ENCODE data around the gene CRTC1.

CRTC1 gene

GRCh38 chr19:18745931-18746330 is 62.5 kb downstream of the CRTC1 start:
- DNase-seq (ENCODE audit: low read depth in 3 of 3) = no peak

DNA sequence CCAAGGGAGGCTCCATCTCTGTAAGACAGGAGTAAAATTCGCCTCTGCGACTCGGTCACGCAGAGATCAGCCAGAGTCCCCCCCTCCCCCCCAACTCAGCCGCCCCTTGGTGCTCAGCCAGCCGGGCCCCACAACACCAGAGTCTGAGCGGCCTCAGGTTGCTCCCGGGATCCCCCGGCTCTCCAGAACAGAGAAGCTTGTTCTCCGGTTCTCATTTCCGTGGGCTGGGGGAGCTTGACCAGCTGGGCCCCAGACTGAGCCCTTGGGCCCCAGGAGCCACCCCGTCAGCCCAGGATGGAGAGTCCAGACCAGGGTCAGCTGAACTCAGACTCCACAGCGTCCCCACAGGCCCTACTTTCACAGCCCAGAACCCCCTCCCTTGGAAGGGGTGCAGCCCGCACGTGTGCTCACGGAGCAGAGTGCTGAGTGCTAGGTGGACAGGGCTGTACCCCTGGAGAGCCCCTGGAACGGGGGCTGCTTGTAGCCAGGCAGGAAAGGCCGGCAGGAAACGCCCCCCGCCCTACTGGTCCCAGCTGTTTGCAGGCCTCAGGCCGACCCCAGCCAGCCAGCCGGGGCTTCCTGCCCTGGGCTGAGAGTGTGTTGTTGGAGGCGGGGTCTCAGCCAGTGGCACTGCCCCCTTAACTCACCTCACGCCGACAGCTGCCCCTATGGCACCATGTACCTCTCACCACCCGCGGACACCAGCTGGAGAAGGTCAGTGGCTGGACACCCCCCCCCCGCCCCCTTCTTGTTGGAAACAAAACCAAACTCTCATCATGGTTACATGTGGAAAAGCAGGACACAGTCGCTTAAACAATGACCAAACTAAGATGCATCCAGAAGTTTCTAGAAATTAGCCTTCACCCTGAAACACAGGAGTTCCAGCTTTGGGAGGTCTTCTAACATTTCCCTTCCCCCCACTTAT is 63.2 kb downstream of the CRTC1 start:
- DNase-seq (ENCODE audit: low read depth in 3 of 3) = no peak

DNA sequence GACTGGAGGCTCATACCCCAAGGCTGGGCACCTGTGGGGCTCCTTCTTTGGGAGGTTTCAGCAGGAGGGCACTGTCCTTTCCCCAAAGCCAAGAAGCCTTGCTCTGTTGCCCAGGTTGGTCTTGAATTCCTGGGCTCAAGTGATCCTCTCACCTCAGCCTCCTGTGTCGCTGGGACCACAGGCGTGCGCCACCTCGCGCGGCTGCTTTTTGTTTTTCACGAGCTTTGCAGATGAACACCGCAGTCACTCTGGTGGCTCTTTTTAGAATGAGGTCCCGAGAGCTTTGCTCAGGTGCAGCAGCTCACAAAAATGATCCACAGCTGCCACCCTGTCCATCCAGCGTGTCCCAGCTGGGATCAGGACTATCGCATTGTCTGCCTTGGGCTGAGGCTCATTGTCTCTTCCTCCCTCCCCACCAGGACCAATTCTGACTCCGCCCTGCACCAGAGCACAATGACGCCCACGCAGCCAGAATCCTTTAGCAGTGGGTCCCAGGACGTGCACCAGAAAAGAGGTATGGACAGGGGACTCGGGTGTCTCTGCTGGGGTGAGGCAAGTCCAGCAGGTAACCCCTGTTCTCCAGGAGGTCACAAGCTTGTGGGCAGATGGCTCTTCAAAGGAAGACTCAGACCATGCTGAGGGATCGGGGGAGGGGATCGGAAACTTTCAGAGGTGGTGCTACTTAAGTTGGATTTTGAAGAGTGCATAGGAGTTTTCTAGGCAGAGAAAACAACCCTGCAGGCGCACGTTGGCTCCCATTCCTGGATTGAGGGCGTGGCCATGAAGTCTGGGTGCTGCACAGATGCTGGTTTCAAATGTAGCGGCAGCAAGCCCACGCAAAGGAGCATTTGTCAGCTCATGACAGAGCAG is 66.1 kb downstream of the CRTC1 start:
- DNase-seq (ENCODE audit: low read depth in 3 of 3) = no peak

- DNase-seq (ENCODE audit: low read depth in 3 of 3) = no peak
These were observed 67.0 kb downstream of the CRTC1 start for GRCh38 chr19:18750295-18750970.

DNA sequence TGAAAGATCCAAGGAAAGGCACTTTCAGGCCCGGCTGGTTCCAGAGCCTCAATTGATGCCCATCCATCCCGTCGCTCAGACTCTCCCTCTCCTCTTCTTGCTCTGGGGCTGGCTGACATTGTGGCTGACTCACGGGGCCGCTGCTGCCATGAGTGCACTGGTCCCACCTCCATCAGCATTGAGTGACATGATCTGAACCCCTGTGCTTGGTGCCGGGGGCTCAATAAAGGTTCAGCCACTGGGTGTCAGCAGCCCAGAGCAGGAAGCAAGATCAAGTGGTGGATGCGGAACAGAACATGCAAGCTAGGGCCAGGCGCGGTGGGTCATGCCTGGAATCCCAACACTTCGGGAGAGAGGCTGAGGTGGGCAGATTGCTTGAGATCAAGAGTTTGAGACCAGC is 68.1 kb downstream of the CRTC1 start:
- no peak for DNase-seq (ENCODE audit: low read depth in 3 of 3)

GRCh38 chr19:18754501-18754900 is 71.0 kb downstream of the CRTC1 start:
- DNase-seq (ENCODE audit: low read depth in 3 of 3) = no peak

GRCh38 chr19:18756896-18757295 is 73.4 kb downstream of the CRTC1 start:
- DNase-seq (ENCODE audit: low read depth in 3 of 3) = no peak

- no peak for DNase-seq (ENCODE audit: low read depth in 3 of 3)
These were observed 76.0 kb downstream of the CRTC1 start for GRCh38 chr19:18759304-18759994.

- DNase-seq (ENCODE audit: low read depth in 3 of 3) = no peak
These were observed 76.5 kb downstream of the CRTC1 start for GRCh38 chr19:18759995-18760426.

- DNase-seq (ENCODE audit: low read depth in 3 of 3) = no peak
These were observed 77.2 kb downstream of the CRTC1 start for GRCh38 chr19:18760440-18761383.

- no peak for DNase-seq (ENCODE audit: low read depth in 3 of 3)
These were observed 78.1 kb downstream of the CRTC1 start for GRCh38 chr19:18761531-18762110.

- DNase-seq (ENCODE audit: low read depth in 3 of 3) = no peak
These were observed 78.9 kb downstream of the CRTC1 start for GRCh38 chr19:18762125-18763023.

DNA sequence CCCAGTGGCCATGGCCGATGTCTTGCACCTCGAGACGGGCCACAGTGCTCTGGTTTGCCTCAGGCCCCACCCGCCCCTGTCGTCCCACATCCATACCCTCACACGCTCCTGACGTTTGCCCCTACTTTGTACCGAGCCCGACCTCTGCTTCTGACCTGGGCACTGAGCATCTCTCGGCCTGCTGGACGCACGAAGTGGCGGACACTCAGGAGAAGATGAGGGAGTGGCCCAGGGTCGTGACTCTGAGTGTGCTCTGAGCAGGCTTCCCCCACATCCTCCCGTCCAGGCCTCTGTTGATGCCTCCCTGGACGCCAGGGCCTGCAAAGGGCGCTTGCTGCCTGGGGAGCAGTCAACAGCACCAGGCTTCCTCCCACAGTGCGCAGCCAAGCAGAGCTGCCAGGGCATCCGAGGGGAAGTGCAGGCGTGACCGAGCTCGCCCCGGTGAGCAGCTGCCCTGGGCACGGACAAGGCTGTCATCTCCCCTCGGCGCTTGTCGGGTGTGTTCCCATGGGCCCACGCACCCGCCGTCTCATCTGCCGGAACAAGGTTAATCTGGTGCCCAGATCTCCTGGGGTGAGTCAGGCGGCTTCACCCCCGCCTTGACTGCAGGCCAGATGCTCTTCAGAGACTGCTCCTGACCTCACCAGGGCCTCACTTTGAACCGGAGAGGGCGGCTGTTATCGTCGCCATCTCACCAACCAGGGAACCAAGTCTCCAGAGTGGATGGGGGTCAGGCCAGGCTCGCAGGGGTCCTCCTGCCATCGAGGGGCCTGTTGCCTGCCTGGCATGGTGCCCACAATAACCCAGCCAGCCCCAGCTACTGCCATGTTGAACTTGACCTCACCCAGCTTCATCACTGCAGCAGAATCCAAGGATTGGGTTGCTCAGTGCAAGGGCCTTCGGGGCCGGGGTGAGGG is 80.5 kb downstream of the CRTC1 start:
- DNase-seq (ENCODE audit: low read depth in 3 of 3) = no peak

DNA sequence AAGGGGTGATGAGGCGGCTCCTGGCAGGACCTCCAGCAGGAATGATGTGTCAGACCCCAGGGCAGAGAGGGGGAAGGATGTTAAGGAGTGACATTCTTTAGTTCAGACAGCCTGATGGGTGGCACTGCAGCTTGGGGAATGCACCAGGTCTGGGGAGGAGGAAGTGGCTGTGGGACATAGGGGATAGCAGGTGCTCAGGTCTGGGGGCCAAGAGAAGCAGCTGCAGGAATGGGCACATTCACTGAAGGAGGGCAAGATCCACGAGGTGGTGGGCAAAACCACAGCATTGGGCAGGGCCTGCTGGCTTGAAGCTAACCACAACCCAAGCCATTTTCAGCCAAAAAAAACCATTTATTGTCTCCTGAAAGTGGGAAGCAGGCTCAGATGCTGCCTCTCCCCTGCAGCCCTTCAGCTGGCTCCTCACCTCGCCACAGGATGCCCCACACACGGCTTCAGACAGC is 81.1 kb downstream of the CRTC1 start:
- no peak for DNase-seq (ENCODE audit: low read depth in 3 of 3)

DNA sequence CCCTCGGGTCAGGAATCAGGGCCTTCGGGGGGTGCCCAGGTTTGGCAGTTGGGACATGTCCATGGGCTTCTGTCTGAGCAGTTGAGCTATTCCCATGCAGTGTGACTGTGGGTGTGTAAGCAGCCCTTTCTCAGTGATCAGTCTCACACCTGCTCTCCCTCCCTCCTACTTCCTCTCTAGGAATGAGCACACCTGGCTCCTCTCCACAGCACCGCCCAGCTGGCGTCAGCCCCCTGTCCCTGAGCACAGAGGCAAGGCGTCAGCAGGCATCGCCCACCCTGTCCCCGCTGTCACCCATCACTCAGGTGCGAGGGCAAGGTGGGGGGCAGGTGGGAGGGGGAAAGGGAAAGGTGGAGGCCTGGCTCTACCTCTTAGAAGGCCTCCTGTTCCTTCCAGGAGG is 81.7 kb downstream of the CRTC1 start:
- no peak for DNase-seq (ENCODE audit: low read depth in 3 of 3)

- DNase-seq (ENCODE audit: low read depth in 3 of 3) = no peak
These were observed 84.7 kb downstream of the CRTC1 start for GRCh38 chr19:18768046-18768771.
